SK-N-SH treated with all-trans-retinoic acid at 6 μM for 48 hours (cell line): ENCODE results near the gene SMG9.
"Not testable (repeated sequence)": the region's sequence is repeated elsewhere in the genome, so short reads cannot be mapped to it uniquely, and the experiment has no call there.

Experiments used
- ATAC-seq: fragments of 200-7000 bp; cut with Tn5 transposase; 3 replicates; pipeline ENCODE4 v1.9.1; 2020; ENCODE audit warnings: mild to moderate bottlenecking, moderate library complexity
- ARNTL ChIP-seq: fragments of 450-650 bp; formaldehyde crosslinking; IDR thresholded peaks from 2 replicates; pipeline ENCODE4 v1.5.0; 2020; ENCODE audit warnings: low read depth, mild to moderate bottlenecking, moderate library complexity, borderline replicate concordance
- BACH2 ChIP-seq: fragments of 250-450 bp; sonication (Bioruptor Pico); IDR thresholded peaks from 2 replicates; pipeline ENCODE4 v1.9.0; 2021; ENCODE audit warnings: mild to moderate bottlenecking, borderline replicate concordance
- CREB5 ChIP-seq: fragments of 250-450 bp; sonication (Bioruptor Pico); IDR thresholded peaks from 2 replicates; pipeline ENCODE4 v1.5.1; 2020; ENCODE audit warnings: low read depth, mild to moderate bottlenecking, moderate library complexity
- CSDC2 ChIP-seq: fragments of 250-450 bp; sonication (Bioruptor Pico); IDR thresholded peaks from 2 replicates; pipeline ENCODE4 v1.5.0; 2020; ENCODE audit warnings: mild to moderate bottlenecking, moderate library complexity
- CSRNP3 ChIP-seq: fragments of 250-450 bp; sonication (Bioruptor Pico); IDR thresholded peaks from 2 replicates; pipeline ENCODE4 v1.5.1; 2021; ENCODE audit warnings: mild to moderate bottlenecking, moderate library complexity
- ESRRG ChIP-seq: fragments of 250-450 bp; sonication (Bioruptor Pico); IDR thresholded peaks from 2 replicates; pipeline ENCODE4 v1.6.1; 2021; ENCODE audit warnings: mild to moderate bottlenecking
- GLIS3 ChIP-seq: fragments of 250-450 bp; sonication (Bioruptor Pico); IDR thresholded peaks from 2 replicates; pipeline ENCODE4 v1.5.0; 2020; ENCODE audit warnings: mild to moderate bottlenecking, moderate library complexity
- ISL1 ChIP-seq: fragments of 250-450 bp; sonication (Bioruptor Pico); IDR thresholded peaks from 2 replicates; pipeline ENCODE4 v2.1.2; 2022; ENCODE audit warnings: mild to moderate bottlenecking, moderate library complexity
- OSR1 ChIP-seq: fragments of 250-450 bp; sonication (Bioruptor Pico); IDR thresholded peaks from 2 replicates; pipeline ENCODE4 v1.8.0; 2022; ENCODE audit warnings: moderate library complexity, mild to moderate bottlenecking, inconsistent platforms
- PATZ1 ChIP-seq: fragments of 250-450 bp; sonication (Bioruptor Pico); IDR thresholded peaks from 2 replicates; pipeline ENCODE4 v1.8.0; 2020; ENCODE audit warnings: mild to moderate bottlenecking, moderate library complexity, borderline replicate concordance
- POU6F1 ChIP-seq: fragments of 250-450 bp; sonication (Bioruptor Pico); IDR thresholded peaks from 2 replicates; pipeline ENCODE4 v1.8.0; 2021; ENCODE audit warnings: low read depth, mild to moderate bottlenecking, moderate library complexity, borderline replicate concordance
- PPARA ChIP-seq: fragments of 250-450 bp; sonication (Bioruptor Pico); IDR thresholded peaks from 2 replicates; pipeline ENCODE4 v1.5.0; 2020; ENCODE audit warnings: mild to moderate bottlenecking, borderline replicate concordance
- RARB ChIP-seq: fragments of 250-450 bp; sonication (Bioruptor Pico); IDR thresholded peaks from 2 replicates; pipeline ENCODE4 v1.8.0; 2021; ENCODE audit warnings: mild to moderate bottlenecking, moderate library complexity
- SNAI2 ChIP-seq: fragments of 250-450 bp; sonication (Bioruptor Pico); IDR thresholded peaks from 2 replicates; pipeline ENCODE4 v1.5.0; 2020; ENCODE audit warnings: mild to moderate bottlenecking, moderate library complexity
- TCF4 ChIP-seq: fragments of 250-450 bp; sonication (Bioruptor Pico); IDR thresholded peaks from 2 replicates; pipeline ENCODE4 v1.8.0; 2021; ENCODE audit warnings: mild to moderate bottlenecking, moderate library complexity, borderline replicate concordance
- TOX ChIP-seq: fragments of 250-450 bp; sonication (Bioruptor Pico); IDR thresholded peaks from 2 replicates; pipeline ENCODE4 v1.8.0; 2021; ENCODE audit warnings: mild to moderate bottlenecking, moderate library complexity, borderline replicate concordance
- TSHZ2 ChIP-seq: fragments of 250-450 bp; sonication (Bioruptor Pico); IDR thresholded peaks from 2 replicates; pipeline ENCODE4 v1.5.0; 2020; ENCODE audit warnings: mild to moderate bottlenecking, moderate library complexity
- ZC3H10 ChIP-seq: fragments of 250-450 bp; sonication (Bioruptor Pico); IDR thresholded peaks from 2 replicates; pipeline ENCODE4 v1.5.1; 2021; ENCODE audit warnings: mild to moderate bottlenecking, moderate library complexity
- ZFP3 ChIP-seq: fragments of 250-450 bp; sonication (Bioruptor Pico); IDR thresholded peaks from 2 replicates; pipeline ENCODE4 v1.5.0; 2020; ENCODE audit warnings: mild to moderate bottlenecking, moderate library complexity
- ZNF70 ChIP-seq: fragments of 450-650 bp; formaldehyde crosslinking; IDR thresholded peaks from 2 replicates; pipeline ENCODE4 v1.5.0; 2020; ENCODE audit warnings: mild to moderate bottlenecking, moderate library complexity
- ZNF8 ChIP-seq: fragments of 450-650 bp; formaldehyde crosslinking; IDR thresholded peaks from 2 replicates; pipeline ENCODE4 v1.5.0; 2020; ENCODE audit warnings: mild to moderate bottlenecking, moderate library complexity

SMG9 gene

GRCh38 chr19:43682824-43683661, 71.7 kb downstream of the SMG9 start:
- no peak for TF ChIP-seq TCF4
- TF ChIP-seq POU6F1 (CRISPR knock-in tag) = no peak
- TF ChIP-seq ZNF8 = no peak
- no peak for TF ChIP-seq ISL1 (CRISPR knock-in tag)
- no peak for TF ChIP-seq ZFP3
- TF ChIP-seq TOX (CRISPR knock-in tag) = no peak
- no peak for TF ChIP-seq ESRRG (CRISPR knock-in tag)
- no peak for TF ChIP-seq PPARA (CRISPR knock-in tag)
- TF ChIP-seq SNAI2 (CRISPR knock-in tag) = no peak
- no peak for TF ChIP-seq ARNTL
- no peak for TF ChIP-seq CSDC2
- TF ChIP-seq OSR1 (CRISPR knock-in tag) = no peak
- no peak for TF ChIP-seq CREB5 (CRISPR knock-in tag)
- TF ChIP-seq ZC3H10 (CRISPR knock-in tag) = no peak
- no peak for TF ChIP-seq PATZ1 (CRISPR knock-in tag)
- TF ChIP-seq ZNF70 (CRISPR knock-in tag) = no peak
- TF ChIP-seq TSHZ2 (CRISPR knock-in tag) = no peak
- no peak for TF ChIP-seq BACH2 (CRISPR knock-in tag)
- no peak for ATAC-seq

- not testable (repeated sequence) for ATAC-seq
Observed at GRCh38 chr19:43682269-43682668, 72.5 kb downstream of the SMG9 start.

GRCh38 chr19:43681821-43682220, 72.9 kb downstream of the SMG9 start:
- TF ChIP-seq SNAI2 (CRISPR knock-in tag) = no peak
- TF ChIP-seq CREB5 (CRISPR knock-in tag) = no peak
- TF ChIP-seq, all 23 proteins: peak for 0
- no peak for ATAC-seq

- no peak for ATAC-seq
- TF ChIP-seq GLIS3 (CRISPR knock-in tag) (no peak), OSR1 (CRISPR knock-in tag) (no peak), ZFP3 (no peak), POU6F1 (CRISPR knock-in tag) (no peak), ZC3H10 (CRISPR knock-in tag) (no peak), CSRNP3 (CRISPR knock-in tag) (no peak), RARB (no peak), ESRRG (CRISPR knock-in tag) (no peak), CSDC2 (no peak), SNAI2 (CRISPR knock-in tag) (no peak)
Observed at GRCh38 chr19:43678512-43679261, 76.1 kb downstream of the SMG9 start.
